ENCODE results near the gene ABHD18.
"Not testable (repeated sequence)": the region's sequence is repeated elsewhere in the genome, so short reads cannot be mapped to it uniquely, and the experiment has no call there.

ABHD18 gene

DNA sequence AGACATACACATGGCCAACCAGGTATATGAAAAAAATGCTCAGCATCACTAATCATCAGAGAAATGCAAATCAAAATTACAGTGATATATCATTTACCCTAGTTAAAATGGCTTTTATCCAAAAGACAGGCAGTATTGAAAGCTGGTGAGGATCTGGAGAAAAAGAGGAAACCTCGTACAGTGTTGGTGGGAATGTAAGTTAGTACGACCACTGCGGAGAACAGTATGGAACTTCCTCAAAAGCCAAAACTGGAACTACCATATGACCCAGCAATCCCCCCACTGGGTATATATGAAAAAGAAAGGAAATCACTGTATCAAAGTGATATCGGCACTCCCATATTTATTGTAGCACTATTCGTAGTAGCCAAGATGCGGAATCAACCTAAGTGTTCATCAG lies 23.4 kb downstream of the ABHD18 start:
- in situ Hi-C loops (cut with MboI; ENCODE audit: low sequenced_read_pairs): no loop called here

DNA sequence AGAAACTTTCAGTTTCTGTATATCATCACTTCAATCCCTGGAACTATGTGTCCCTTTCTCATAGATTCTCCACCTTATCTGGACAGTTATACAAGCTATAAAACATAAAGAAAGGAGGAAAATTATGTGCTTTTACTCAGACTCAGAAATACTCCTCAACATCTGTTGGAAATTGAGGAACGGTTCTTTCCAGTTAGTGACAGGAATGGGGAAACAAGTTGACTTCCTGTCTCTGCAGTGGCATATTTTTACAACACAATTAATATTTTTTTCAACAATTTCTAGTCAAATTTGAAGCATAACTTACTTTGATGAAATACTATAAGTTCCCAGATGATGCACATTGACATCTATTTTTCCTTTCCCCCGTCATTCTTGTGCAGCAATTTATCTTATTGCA lies 27.9 kb downstream of the ABHD18 start:
- in situ Hi-C loops (cut with MboI; ENCODE audit: low sequenced_read_pairs): no loop called here

DNA sequence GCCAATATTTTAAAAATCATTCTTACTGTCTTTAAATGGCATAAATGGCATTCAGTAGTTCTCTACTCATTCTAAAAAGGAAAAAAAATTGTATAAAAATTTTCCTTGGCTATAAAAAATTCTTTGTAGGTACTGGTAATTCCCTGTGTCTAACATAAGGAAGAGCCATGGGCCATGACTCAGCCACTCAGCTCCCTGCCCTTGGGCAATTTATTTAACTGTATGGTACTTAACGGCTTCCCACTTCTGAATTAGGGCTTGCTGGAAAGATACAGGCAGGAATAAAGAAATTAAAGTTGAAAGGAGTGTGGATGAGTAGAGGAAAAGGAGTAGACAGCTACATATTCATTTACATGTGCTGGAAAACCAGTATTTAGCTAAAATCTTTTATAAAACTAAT lies 30.6 kb downstream of the ABHD18 start:
- in situ Hi-C loops (cut with MboI; ENCODE audit: low sequenced_read_pairs): no loop called here

DNA sequence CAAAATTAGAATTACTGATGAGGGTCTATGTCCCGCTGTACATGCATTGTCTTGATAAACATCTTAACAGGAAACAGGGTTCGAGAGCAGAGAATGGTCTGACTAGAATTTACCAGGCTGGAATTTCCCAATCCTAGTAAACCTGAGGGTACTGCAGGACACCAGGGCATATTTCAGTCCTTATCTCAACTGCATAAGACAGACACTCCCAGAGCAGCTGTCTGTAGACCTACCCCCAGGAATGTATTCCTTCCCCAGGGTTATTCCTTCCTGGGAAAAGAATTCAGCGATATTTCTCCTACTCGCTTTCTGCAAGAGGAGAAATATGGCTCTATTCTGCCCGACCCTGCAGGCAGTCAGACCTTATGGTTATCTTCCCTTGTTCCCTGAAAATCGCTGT lies 31.3 kb downstream of the ABHD18 start:
- in situ Hi-C loops (cut with MboI; ENCODE audit: low sequenced_read_pairs): not testable (repeated sequence)

DNA sequence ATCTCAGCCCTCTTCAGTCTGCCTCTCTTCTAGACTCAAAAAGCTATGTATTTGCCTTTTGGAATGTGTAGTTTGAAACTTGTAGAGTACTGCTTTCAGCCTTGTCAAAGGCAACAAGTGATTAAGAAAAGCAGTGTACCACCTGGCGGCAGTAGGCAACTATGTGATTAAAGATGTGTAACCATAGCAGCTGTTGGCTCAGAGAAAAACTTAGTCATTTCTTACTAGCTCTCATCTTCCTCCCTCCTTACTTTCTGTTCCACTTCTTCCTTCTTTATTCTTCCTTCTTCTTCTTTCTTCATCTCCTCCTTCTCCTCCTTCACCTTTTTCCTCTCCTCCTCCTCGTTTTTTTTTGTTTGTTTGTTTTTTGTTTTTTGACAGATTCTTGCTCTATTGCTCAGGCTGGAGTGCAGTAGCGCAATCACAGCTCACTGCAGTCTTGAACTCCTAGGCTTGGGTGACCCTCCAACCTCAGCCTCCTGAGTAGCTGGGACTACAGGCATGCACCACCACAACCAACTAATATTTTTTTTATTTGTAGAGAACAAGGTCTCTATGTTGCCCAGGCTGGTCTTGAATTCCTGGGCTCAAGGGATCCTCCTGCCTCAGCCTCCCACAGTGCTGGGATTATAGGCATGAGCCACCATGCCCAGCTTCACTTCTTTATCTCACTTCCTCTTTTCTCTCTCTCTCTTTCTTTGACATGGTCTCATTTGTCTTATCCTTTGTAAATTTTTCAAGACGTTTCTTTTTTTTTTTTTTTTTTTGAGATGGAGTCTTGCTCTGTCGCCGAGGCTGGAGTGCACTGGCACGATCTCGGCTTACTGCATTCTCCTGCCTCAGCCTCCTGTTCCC lies 32.6 kb downstream of the ABHD18 start:
- in situ Hi-C loops (cut with MboI; ENCODE audit: low sequenced_read_pairs): no loop called here

DNA sequence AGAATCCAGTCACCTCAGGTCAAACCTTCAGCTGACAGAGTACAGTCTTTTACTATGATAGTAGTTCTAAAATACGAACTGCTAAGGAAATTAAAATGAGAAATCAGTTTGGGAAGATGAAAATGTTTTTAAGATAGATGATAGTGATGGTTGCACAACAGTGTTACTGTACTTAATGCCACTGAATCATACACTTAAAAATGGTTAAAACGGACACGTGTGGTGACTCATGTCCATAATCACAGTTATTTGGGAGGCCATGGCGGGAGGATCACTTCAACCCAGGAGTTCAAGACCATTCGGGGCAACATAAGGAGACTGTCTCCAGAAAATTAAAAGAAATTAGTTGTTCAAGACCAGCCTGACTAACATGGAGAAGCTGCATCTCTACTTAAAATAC lies 41.4 kb downstream of the ABHD18 start:
- in situ Hi-C loops (cut with MboI; ENCODE audit: low sequenced_read_pairs): no loop called here

DNA sequence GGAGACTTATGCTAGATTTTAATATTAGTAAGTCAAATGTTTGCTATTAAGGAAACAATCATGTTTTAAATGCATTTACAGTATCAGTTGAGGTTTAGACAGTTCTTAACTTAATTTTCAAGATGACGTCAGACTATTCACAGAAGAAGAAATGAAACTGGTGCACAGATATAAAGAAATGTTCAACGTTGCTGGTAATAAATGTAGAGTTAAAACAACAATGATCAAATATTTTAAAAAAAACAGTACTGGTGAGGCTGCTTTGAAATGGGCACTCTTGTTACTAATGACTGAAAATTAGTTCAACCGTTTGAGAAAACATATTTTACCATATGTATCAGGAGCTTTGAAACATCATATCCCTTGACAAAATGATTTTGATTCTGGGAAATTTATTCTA lies 44.2 kb downstream of the ABHD18 start:
- in situ Hi-C loops (cut with MboI; ENCODE audit: low sequenced_read_pairs): no loop called here

DNA sequence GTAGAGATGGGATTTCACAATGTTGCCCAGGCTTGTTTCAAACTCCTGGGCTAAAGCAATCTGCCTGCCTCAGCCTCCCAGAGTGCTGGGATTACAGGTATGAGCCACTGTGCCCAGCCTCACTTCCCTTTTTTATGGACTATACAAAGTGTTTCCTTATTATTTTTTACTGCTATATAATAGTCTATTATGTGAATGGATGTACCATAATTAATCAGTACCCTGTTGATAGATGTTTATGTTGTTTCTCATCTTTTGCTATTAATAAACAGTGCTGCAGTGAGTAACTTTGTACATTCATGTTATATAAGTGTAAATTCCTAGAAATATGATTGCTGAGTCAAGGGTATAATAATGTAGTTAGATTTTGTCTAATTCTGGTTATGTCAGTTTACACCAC lies 60.1 kb downstream of the ABHD18 start:
- in situ Hi-C loops (cut with MboI; ENCODE audit: low sequenced_read_pairs): no loop called here

DNA sequence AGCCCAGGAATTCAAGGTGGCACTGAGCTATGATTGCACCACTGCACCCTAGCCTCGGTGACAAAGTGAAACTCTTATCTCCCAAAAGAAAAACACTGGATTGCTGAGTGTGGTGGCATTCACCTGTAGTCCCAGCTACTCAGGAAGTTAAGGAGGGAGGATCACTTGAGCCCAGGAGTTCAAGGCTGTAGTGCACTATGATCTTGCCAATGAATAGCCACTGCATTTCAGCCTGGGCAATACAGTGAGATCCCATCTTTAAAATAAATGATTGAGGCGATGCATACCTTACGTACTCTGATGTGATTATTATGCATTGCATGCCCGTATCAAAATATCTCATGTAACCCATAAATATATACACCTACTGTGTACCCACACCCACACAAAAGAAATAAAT lies 64.7 kb downstream of the ABHD18 start:
- in situ Hi-C loops (cut with MboI; ENCODE audit: low sequenced_read_pairs): no loop called here

DNA sequence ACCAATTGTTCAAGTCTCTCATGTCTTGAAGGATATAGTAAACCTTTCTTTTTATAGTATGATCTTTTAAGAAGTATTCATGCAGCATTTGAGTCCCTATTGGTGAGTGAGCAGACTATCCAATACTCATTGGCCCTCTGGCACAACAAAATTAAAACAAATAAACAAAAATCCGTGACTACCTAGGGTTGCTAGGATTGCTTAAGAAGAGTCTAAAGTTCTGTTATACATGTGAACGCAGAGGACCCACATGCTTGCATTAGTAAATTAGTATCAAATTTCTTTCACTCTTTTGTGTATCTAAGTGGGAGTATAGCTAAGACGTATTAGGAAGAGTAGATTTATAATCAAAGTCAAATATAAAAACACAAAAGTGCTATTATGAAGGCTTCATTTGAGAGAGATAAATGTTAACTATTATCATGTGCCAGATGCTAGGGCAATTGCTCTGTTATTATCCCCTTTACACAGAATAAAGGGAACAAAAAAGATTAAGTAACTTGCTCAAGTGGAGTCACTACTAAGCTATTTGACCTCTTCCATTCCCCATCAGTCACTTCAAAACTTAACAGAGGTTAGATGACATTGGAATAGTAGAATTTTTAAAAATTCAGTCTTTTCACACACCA lies 66.7 kb downstream of the ABHD18 start:
- in situ Hi-C loops (cut with MboI; ENCODE audit: low sequenced_read_pairs): no loop called here

DNA sequence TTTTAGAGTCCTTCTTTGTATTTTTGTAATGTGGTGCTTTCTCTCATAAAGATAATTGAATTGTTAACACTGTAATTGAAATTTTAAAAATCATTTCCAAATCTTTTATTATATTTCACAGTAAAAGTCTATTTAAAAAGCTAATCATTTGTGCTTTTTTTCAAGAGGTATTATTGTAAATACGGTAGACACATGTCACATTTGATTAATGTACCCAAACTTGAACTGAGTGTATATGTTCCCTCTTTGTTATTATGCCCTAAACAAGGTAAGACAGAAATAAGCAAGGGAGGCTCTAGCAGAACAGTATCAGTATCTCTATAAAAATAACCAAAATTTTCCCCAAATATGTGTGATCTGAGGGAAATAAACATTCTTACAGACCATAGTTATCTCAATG lies 74.4 kb downstream of the ABHD18 start:
- in situ Hi-C loops (cut with MboI; ENCODE audit: low sequenced_read_pairs): no loop called here

DNA sequence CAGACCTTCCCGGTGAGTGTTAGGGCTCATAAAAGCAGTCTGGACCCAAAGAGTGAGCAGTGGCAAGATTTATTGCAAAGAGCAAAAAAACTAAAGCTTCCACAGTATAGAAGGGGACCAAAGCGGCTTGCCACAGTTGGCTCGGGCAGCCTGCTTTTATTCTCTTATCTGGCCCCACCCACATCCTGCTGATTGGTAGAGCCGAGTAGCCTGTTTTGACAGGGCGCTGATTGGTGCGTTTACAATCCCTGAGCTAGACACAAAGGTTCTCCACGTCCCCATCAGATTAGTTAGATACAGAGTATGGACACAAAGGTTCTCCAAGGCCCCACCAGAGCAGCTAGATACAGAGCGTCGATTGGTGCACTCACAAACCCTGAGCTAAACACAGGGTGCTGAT lies 81.8 kb downstream of the ABHD18 start:
- in situ Hi-C loops (cut with MboI; ENCODE audit: low sequenced_read_pairs): not testable (repeated sequence)

DNA sequence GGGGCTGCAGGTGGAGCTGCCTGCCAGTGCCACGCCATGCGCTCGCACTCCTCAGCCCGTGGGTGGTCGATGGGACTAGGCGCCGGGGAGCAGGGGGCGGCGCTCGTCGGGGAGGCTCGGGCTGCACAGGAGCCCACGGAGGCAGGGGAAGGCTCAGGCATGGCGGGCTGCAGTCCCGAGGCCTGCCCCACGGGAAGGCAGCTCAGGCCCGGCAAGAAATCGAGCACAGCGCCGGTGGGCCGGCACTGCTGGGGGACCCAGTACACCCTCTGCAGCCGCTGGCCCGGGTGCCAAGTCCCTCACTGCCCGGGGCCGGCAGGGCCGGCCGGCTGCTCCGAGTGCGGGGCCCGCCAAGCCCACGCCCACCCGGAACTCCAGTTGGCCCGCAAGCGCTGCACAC lies 82.3 kb downstream of the ABHD18 start:
- in situ Hi-C loops (cut with MboI; ENCODE audit: low sequenced_read_pairs): not testable (repeated sequence)

DNA sequence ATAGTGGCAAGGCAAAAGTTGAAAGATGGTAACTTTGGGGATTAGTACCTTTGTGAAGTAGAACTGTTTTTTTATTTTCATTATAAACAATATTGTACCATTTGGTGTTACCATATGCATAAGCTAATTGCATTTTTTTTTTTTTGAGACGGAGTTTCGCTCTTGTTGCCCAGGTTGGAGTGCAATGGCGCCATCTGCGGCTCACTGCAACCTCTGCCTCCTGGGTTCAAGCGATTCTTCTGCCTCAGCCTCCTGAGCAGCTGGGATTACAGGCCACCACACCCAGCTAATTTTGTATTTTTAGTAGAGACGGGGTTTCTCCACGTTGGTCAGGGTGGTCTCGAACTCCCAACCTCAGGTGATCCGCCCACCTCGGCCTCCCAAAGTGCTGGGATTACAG lies 86.0 kb downstream of the ABHD18 start:
- in situ Hi-C loops (cut with MboI; ENCODE audit: low sequenced_read_pairs): not testable (repeated sequence)

DNA sequence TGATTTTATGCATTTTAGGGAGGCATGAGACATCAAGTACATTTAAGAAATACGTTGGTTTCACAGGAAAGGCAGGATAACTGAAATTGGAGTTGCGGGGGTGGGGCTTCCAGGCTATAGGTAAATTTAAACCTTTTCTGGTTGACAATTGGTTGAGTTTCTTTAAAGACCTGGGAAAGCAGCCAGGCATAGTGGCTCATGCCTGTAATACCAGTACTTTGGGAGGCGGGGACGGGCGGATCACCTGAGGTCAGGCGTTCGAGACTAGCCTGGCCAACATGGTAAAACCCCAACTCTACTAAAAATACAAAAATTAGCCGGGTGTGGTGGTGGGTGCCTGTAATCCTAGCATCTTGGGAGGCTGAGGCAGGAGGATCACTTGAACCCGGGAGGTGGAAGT lies 89.7 kb downstream of the ABHD18 start:
- in situ Hi-C loops (cut with MboI; ENCODE audit: low sequenced_read_pairs): not testable (repeated sequence)

DNA sequence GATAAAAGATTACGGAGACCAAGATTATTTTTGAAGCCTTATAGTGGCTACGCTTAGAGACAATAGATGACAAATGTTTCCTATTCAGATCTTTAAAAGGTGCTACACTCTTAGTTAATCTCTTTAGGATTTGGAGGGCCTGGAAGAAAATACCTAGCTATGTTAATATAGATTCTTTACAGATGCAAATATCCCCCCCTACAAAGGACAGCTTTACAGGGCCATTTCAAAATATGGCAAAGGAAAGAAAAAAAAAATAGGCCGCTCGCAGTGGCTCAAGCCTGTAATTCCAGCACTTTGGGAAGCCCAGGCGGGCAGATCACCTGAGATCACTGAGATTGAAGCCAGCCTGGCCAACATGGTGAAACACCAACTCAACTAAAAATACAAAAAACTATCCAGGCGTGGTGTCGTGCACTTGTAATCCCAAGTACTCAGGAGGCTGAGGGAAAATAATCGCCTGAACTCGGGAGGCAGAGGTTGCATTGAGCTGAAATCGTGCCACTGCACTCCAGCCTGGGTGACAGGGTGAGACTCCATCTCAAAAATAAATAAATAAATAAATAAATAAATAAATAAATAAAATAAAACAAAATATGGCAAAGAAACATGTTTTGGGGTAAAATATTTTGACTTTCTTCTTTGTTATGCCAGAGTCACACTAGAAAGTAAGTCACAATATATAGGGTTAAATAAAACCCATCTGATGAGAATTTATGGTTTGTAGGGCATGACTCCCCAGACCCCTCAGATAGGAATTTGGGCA lies 90.4 kb downstream of the ABHD18 start:
- in situ Hi-C loops (cut with MboI; ENCODE audit: low sequenced_read_pairs): not testable (repeated sequence)

DNA sequence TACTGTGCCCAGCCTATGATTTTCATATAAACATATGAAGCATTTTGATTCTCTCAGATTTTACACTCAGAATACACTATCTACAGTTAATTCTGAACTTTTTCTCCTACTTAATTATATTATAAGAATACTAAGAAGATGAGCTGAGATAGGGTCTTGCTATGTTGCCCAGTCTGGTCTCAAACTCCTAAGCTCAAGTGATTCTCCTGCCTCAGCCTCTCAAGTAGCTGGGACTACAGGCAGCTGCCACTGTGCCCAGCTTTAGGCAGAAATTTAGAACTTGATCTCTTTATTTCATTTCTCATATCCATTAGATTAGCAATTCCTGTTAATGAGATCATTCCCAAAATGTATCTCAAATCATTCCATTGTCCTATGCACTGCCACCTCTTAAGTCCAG lies 91.2 kb downstream of the ABHD18 start:
- in situ Hi-C loops (cut with MboI; ENCODE audit: low sequenced_read_pairs): no loop called here

DNA sequence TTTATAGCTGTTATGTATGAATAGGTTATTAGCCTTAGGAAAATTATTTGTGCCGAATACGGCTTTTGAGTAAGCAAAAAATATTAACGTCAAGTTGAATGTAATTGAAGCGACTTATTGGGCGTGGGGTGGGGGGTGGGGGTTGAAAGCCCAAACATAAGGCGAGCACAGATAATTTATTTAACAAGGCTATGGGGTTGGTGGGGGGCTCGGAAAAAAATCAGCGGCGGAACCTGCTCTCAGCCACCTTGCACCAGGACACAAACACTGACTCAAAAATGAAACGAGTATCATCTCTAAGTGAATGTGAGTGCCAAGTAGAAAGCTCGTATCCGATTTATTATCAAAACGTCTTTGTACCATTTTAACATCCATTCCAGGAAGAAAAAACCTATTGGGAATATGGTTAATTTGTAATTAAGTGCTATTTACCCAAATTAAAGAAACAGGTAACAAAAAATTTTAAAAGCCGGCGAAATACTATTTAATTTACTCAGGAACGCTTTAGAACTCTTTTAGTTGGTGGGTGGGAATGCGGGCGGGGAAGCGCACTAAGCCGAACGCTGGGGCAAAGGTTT lies 95.0 kb downstream of the ABHD18 start:
- in situ Hi-C loops (cut with MboI; ENCODE audit: low sequenced_read_pairs): no loop called here

DNA sequence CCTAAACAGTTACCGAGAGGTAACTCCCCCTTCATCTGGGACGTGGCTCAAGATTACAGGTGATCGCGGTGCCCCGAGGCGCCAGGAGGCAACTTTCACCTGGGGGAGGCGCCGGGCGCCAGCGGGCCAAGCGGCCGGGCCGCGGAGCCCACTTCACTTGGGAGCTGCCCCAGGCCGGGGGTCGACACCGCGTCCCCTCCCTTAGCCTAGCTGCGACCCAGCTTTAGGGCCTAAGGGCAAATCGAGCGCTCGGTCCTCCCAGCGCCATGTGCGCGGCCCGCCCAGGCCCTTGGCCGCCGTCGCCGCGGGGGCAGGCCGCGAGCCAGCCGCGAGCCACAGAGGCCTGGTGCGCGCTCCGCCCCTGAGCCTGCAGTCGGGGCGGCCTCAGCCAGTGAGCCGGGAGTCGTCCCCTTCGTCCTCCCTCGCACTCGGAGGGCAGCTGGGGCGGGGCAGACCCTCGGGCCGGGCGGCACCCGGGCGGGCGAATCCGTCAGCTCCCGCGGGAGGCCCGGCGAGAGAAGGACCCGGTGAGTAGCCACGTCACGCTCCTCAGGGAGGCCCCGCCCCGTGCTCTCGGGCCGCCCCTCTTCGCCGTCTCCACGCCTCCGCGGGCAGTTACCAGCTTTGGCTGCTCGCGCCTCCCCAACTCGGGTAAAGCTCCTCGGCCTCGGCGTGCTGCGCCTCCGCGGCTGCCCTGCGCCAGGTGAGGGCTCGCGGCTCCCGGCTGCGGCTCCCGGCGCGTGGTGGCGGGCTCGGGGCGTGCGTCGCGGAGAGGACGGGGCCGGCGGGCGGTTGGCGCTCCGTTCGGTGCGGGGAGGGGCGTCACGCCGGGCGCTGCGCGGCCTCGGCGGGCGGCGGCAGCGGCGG lies 95.7 kb downstream of the ABHD18 start, which contains the start of gene LARP1B:
Gene LARP1B (plus strand): TSS at position 614 of the 867 bp plus-strand sequence. CDS start 13,640 bp downstream, outside the sequence.
- in situ Hi-C loops (cut with MboI; ENCODE audit: low sequenced_read_pairs): no loop called here

Measured in HL-60/S4 treated with phorbol 12-myristate 13-acetate at 8.2 ng/mL for 4 days and 3 days (cell line).